K562 (cell line): Measurements from ENCODE around the gene PDZD8. TPM values are rescaled to one million over a fixed set of nuclear protein-coding genes. Genes with fewer than 3 reads are reported as not detected.

Experiments
- ATAC-seq: fragments of 200-7000 bp; cut with Tn5 transposase; 3 replicates; pipeline ENCODE4 v1.9.1; 2020; ENCODE audit warnings: moderate library complexity
- BruUV-seq: library from RNA; stranded (reverse); fragments of 400-500 nt; replicated peaks from 2 replicates; lab custom pipeline; 2021; lab: Mats Ljungman, UMichigan
- CTCF ChIA-PET: fragments of 300-600 bp; formaldehyde crosslinking; extraction: SDS; loops from one replicate; lab custom pipeline; 2021; ENCODE audit warnings: low intra/inter-chr PET ratio; lab: Yijun Ruan, JAX
- POLR2A ChIA-PET: fragments of 300-600, 350-650 bp; sonication (Branson Sonifier 250); formaldehyde crosslinking; extraction: SDS; loops from one replicate; lab custom pipeline; 2021; ENCODE audit warnings: antibody characterized with exemption, inconsistent platforms; lab: Yijun Ruan, JAX
- DNase-seq, 4 experiments: peaks; one replicate each; pipeline versions ENCODE4 v3.0.0 to v3.0.0-alpha.2; 2011 to 2018; ENCODE audit warnings: low spot score in 3 of 4, mixed read lengths in 3 of 4; ENCODE audit errors: extremely low read depth in 1 of 4
- FAIRE-seq: peaks from 2 replicates; lab custom pipeline; 2011; peaks lifted over from hg19 to GRCh38; lab: Jason Lieb, UNC
- H2AFZ ChIP-seq: 2 replicates; pipeline ENCODE4 v1.6.0; 2011; ENCODE audit warnings: low read depth, low read length, control low read depth, inconsistent platforms
- H3K27ac ChIP-seq: fragments of 200-600 bp; 3 replicates; pipeline ENCODE4 v1.8.0; 2011; ENCODE audit warnings: low read depth, mild to moderate bottlenecking, control low read depth, inconsistent platforms, low read length, moderate library complexity, mixed read lengths; ENCODE audit errors: extremely low read depth
- H3K27me3 ChIP-seq, 2 experiments: fragments of 300-600 bp in 1 of 2; 2 replicates in 1 of 2; 3 replicates in 1 of 2; pipeline versions ENCODE4 v1.6.0 to v1.8.0; 2011; ENCODE audit warnings: inconsistent platforms in 2 of 2, low read length in 2 of 2, mild to moderate bottlenecking in 1 of 2, mixed read lengths in 1 of 2, moderate library complexity in 1 of 2; ENCODE audit not compliant: control insufficient read depth in 2 of 2, insufficient read depth in 2 of 2
- H3K36me3 ChIP-seq: fragments of 300-600 bp; 3 replicates; pipeline ENCODE4 v1.8.0; 2011; ENCODE audit warnings: mild to moderate bottlenecking, low read length, inconsistent platforms; ENCODE audit not compliant: control insufficient read depth, insufficient read depth
- H3K4me1 ChIP-seq, 2 experiments: fragments of 200-600 bp in 1 of 2; replicated peaks in 1 of 2; 2 replicates in 1 of 2; 3 replicates in 1 of 2; pipeline versions ENCODE4 v1.5.1 to v1.8.0; 2011; ENCODE audit warnings: inconsistent platforms in 2 of 2, low read length in 2 of 2, mild to moderate bottlenecking in 1 of 2, mixed read lengths in 1 of 2, moderate library complexity in 1 of 2; ENCODE audit not compliant: control insufficient read depth in 2 of 2, insufficient read depth in 2 of 2
- H3K4me2 ChIP-seq: 2 replicates; pipeline ENCODE4 v1.6.1; 2011; ENCODE audit warnings: low read length, control low read depth, inconsistent platforms, mixed read lengths; ENCODE audit not compliant: insufficient read depth
- H3K4me3 ChIP-seq: fragments of 200-600 bp; sonication (generic), shearing (Covaris generic); 2 replicates; pipeline ENCODE4 v1.5.1; 2016; ENCODE audit warnings: control low read depth, inconsistent platforms
- H3K79me2 ChIP-seq: fragments of 200-600 bp; 3 replicates; pipeline ENCODE4 v1.8.0; 2011; ENCODE audit warnings: low read length, inconsistent platforms; ENCODE audit not compliant: control insufficient read depth, insufficient read depth
- H3K9ac ChIP-seq, 2 experiments: 2 replicates each; pipeline versions ENCODE4 v1.6.0 to v1.6.1; 2011; ENCODE audit warnings: low read depth in 2 of 2, low read length in 2 of 2, control low read depth in 1 of 2, inconsistent platforms in 1 of 2, mild to moderate bottlenecking in 1 of 2, mixed read lengths in 1 of 2; ENCODE audit not compliant: insufficient read depth in 1 of 2
- H3K9me1 ChIP-seq: one replicate; pipeline ENCODE4 v1.6.0; 2011; ENCODE audit warnings: inconsistent platforms, mild to moderate bottlenecking, low read length, moderate library complexity; ENCODE audit not compliant: control insufficient read depth, insufficient read depth
- H3K9me3 ChIP-seq: replicated peaks from 2 replicates; pipeline ENCODE4 v1.5.1; 2011; ENCODE audit warnings: low read depth, low read length, inconsistent platforms; ENCODE audit not compliant: control insufficient read depth, insufficient read depth
- H4K20me1 ChIP-seq: replicated peaks from 2 replicates; pipeline ENCODE4 v1.6.1; 2011; ENCODE audit warnings: low read length, inconsistent platforms, mixed read lengths; ENCODE audit not compliant: control insufficient read depth, insufficient read depth
- E4F1 ChIP-seq: fragments of 250-450 bp; sonication (Bioruptor Pico); IDR thresholded peaks from 2 replicates; pipeline ENCODE4 v1.5.0; 2021; ENCODE audit warnings: mild to moderate bottlenecking, borderline replicate concordance
- MAZ ChIP-seq, 2 experiments: fragments of 450-650 bp in 1 of 2; sonication (generic) in 1 of 2; formaldehyde crosslinking; IDR thresholded peaks in 1 of 2; conservative IDR thresholded peaks in 1 of 2; 2 replicates each; pipeline versions ENCODE4 v1.4.0 to v1.5.0; 2020; ENCODE audit warnings: mild to moderate bottlenecking in 1 of 2, missing genetic modification reagents in 1 of 2
- RBM14 ChIP-seq: fragments of 200-400 bp; formaldehyde crosslinking; IDR thresholded peaks from 2 replicates; pipeline ENCODE4 v1.6.1; 2018; ENCODE audit warnings: low read depth, mild to moderate bottlenecking, low read length, moderate library complexity, borderline replicate concordance; ENCODE audit not compliant: insufficient read depth
- RREB1 ChIP-seq: fragments of 250-450 bp; sonication (Bioruptor Pico); IDR thresholded peaks from 2 replicates; pipeline ENCODE4 v1.4.0; 2020
- SRSF1 ChIP-seq: fragments of 200-400 bp; formaldehyde crosslinking; IDR thresholded peaks from 2 replicates; pipeline ENCODE4 v1.6.1; 2017; ENCODE audit warnings: mild to moderate bottlenecking, low read depth, low read length, moderate library complexity
- ZBTB12 ChIP-seq: fragments of 250-450 bp; sonication (Bioruptor Pico); IDR thresholded peaks from 2 replicates; pipeline ENCODE4 v1.4.0; 2020
- ZKSCAN1 ChIP-seq: fragments of 150-350 bp; IDR thresholded peaks from 2 replicates; pipeline ENCODE4 v1.6.1; 2016; ENCODE audit warnings: low read depth, low read length
- ZNF717 ChIP-seq: fragments of 250-450 bp; sonication (Bioruptor Pico); IDR thresholded peaks from 2 replicates; pipeline ENCODE4 v1.5.0; 2021
- WGBS: fragments of 100-300 bp; shearing (Covaris generic); methylation state at CpG from one replicate; pipeline ENCODE4 v1.1.6; 2016; ENCODE audit warnings: low coverage, mixed read lengths; ENCODE audit not compliant: insufficient coverage; ENCODE audit errors: missing lambda C conversion rate; 5-methylcytosine and 5-hydroxymethylcytosine counted together
- in situ Hi-C: fragments of 300-500 bp; cut with MboI; formaldehyde crosslinking; loops from 4 replicates; pipeline ENCODE4 v1.15.0; 2018; ENCODE audit warnings: inconsistent platforms, mixed read lengths
- intact Hi-C: fragments of 100-400 bp; cut with micrococcal nuclease; formaldehyde crosslinking; loops from 2 replicates; pipeline ENCODE4 v1.14.2; 2022
- polyA plus RNA-seq, 8 experiments: library from polyadenylated mRNA; depleted of rRNA in 4 of 8; stranded (reverse) in 5 of 8; unstranded in 3 of 8; fragments of >200 nt; fragmentation: Nextera tagmentation in 2 of 8; fragmentation: Illumina TruSeq in 1 of 8; extraction: Ambion mirVana in 2 of 8; extraction: Trizol in 1 of 8; gene quantifications; 2 replicates each; pipeline versions ENCODE4 v1.2.1 to v1.2.3, GENCODE V29; 2011 to 2014; ENCODE audit warnings: inconsistent platforms in 1 of 8, missing spikeins in 1 of 8
- total RNA-seq, 7 experiments: library from RNA; depleted of rRNA in 6 of 7; stranded (reverse); fragments of >200 nt in 6 of 7; fragmentation: Illumina TruSeq in 2 of 7; extraction: Trizol in 2 of 7; gene quantifications; 2 replicates each; pipeline versions ENCODE4 v1.2.1 to v1.2.3, GENCODE V29; 2011 to 2021; ENCODE audit warnings: low replicate concordance in 1 of 7

Gene PDZD8
- total and polyA plus RNA-seq, 9 of the 15 experiments (the other 6 are each of a cell fraction or from before 2014, with no cell fraction given), result 5.5 to 53.4 (median 36.8) TPM

- Histone ChIP-seq H3K4me2 (no peak within 1 kb of the TSS), H3K27me3 (peaks cover 3 to 30% of the 10 kb centered on the region in 2 experiments; a peak in 4 of 5 replicates), H3K4me1 (peaks cover 0 to 17% of the 10 kb centered on the region in 2 experiments; a peak in 2 of 5 replicates), H3K79me2 (no peaks in the 10 kb centered on the region), H3K9me1 (no peaks in the 10 kb centered on the region), H3K9ac (peak within 1 kb of the TSS in 1 of 2 experiments; percentile 26; a peak in 1 of 4 replicates), H3K4me3 (no peak within 1 kb of the TSS), H2AFZ (no peak within 1 kb of the TSS), H3K9me3 (no peaks in the 10 kb centered on the region), H3K36me3 (no peaks in the 10 kb centered on the region), H4K20me1 (no peaks in the 10 kb centered on the region), H3K27ac (no peak within 1 kb of the TSS)
- CTCF ChIA-PET, result interaction anchor here (0.7 kb wide), 1 partner anchor 17 kb away, joined by 4 read pairs; no protein-coding TSS in a partner anchor
- no peak for FAIRE-seq
- DNase-seq, result peak in 2 of 4 experiments; percentile 38 to 39
- in situ Hi-C loops (loop anchor here (25.0 kb wide), 1 partner anchor 196 kb away; no protein-coding TSS in a partner anchor), intact Hi-C loops (no loop called here)
- ATAC-seq, result no peak
- 8% methylated on average over 10 of the region's 93 CpGs for WGBS
- BruUV-seq, result no TSS peak
- POLR2A ChIA-PET, result interaction anchor here (0.6 to 1.5 kb wide), 4 partner anchors 11 to 99 kb away, joined by 3 read pairs; no protein-coding TSS in a partner anchor
- TF ChIP-seq ZBTB12 (CRISPR knock-in tag) (peak; percentile 48; the same call in 1 of the 2 replicates), RBM14 (no peak), ZNF717 (CRISPR knock-in tag) (no peak), E4F1 (CRISPR knock-in tag) (no peak), ZKSCAN1 (no peak), MAZ (CRISPR knock-in tag; conservative IDR thresholded peaks at IDR 0.05 in 1 of 2, IDR thresholded peaks at IDR 0.05 in 1 of 2) (0 out of 4 replicates have a peak, but pooled peaks of 1 of the 2 experiments have one; percentile 18), RREB1 (CRISPR knock-in tag) (no peak), SRSF1 (no peak)
Observed at GRCh38 chr10:117240621-117241529, 134.4 kb downstream of the PDZD8 start, which contains the start of gene SLC18A2. Gene SLC18A2, plus strand, starts transcription at chr10:117241114. Its CDS starts 580 bp downstream, at chr10:117241694.
